ENCODE data around the gene ZBTB49.

- TF ChIP-seq MTF2 (CRISPR knock-in tag; IDR thresholded peaks at IDR 0.05; ENCODE audit: borderline replicate concordance) (no peak), ZNF674 (CRISPR knock-in tag; IDR thresholded peaks at IDR 0.05; ENCODE audit: low read depth) (no peak), KDM5B (CRISPR knock-in tag; IDR thresholded peaks at IDR 0.05; ENCODE audit: borderline replicate concordance) (no peak), MXI1 (IDR thresholded peaks at IDR 0.05; ENCODE audit: borderline replicate concordance, low read depth, low read length) (no peak), SIN3A (IDR thresholded peaks at IDR 0.05; ENCODE audit: borderline replicate concordance, low read depth, low read length) (no peak), BHLHE40 (IDR thresholded peaks at IDR 0.05; ENCODE audit: low read length) (no peak), SP1 (IDR thresholded peaks at IDR 0.05) (no peak), SP1 (CRISPR knock-in tag; IDR thresholded peaks at IDR 0.05) (no peak), EZH2 (conservative IDR thresholded peaks at IDR 0.05; ENCODE audit: low read depth, low read length) (no peak), USF2 (IDR thresholded peaks at IDR 0.05; ENCODE audit: low read depth, low read length) (no peak), USF2 (CRISPR knock-in tag; IDR thresholded peaks at IDR 0.05; ENCODE audit: borderline replicate concordance) (no peak), SP2 (CRISPR knock-in tag; IDR thresholded peaks at IDR 0.05) (no peak), ATF3 (CRISPR knock-in tag; IDR thresholded peaks at IDR 0.05) (no peak), CTCF (CRISPR knock-in tag; IDR thresholded peaks at IDR 0.05) (no peak), ATF2 (CRISPR knock-in tag; IDR thresholded peaks at IDR 0.05) (no peak), NKX3-1 (CRISPR knock-in tag; IDR thresholded peaks at IDR 0.05) (no peak)
These were observed 25.6 kb downstream of the ZBTB49 start for GRCh38 chr4:4315461-4316149.
